GM12801 (cell line): Measurements from ENCODE around the gene FBXO24.

Source experiments
- CTCF ChIP-seq: IDR thresholded peaks from one replicate; pipeline ENCODE4 v1.5.1; 2011; ENCODE audit warnings: control low read depth; ENCODE audit not compliant: insufficient read length; ENCODE audit errors: extremely low read depth

Gene FBXO24

GRCh38 chr7:100600730-100601038 is 14.6 kb downstream of the FBXO24 start:
- TF ChIP-seq CTCF = no peak

GRCh38 chr7:100602889-100603725 is 17.0 kb downstream of the FBXO24 start:
- TF ChIP-seq CTCF = no peak

- TF ChIP-seq CTCF = no peak
These were observed 17.5 kb downstream of the FBXO24 start for GRCh38 chr7:100603726-100604027.

- no peak for TF ChIP-seq CTCF
These were observed 18.2 kb downstream of the FBXO24 start for GRCh38 chr7:100604028-100604975.

- no peak for TF ChIP-seq CTCF
These were observed 19.1 kb downstream of the FBXO24 start for GRCh38 chr7:100604976-100605911.

GRCh38 chr7:100606313-100606712 is 20.2 kb downstream of the FBXO24 start:
- no peak for TF ChIP-seq CTCF

GRCh38 chr7:100607111-100607510 is 21.0 kb downstream of the FBXO24 start:
- TF ChIP-seq CTCF = no peak
